ENCODE measurements around the gene C19orf18. TPM values are rescaled to one million over a fixed set of nuclear protein-coding genes. Genes with fewer than 3 reads are reported as not detected.
"Not testable (repeated sequence)": the region's sequence is repeated elsewhere in the genome, so short reads cannot be mapped to it uniquely, and the experiment has no call there.

The C19orf18 gene
- under 1 TPM; 0.33 to 0.46 TPM for total RNA-seq

DNA sequence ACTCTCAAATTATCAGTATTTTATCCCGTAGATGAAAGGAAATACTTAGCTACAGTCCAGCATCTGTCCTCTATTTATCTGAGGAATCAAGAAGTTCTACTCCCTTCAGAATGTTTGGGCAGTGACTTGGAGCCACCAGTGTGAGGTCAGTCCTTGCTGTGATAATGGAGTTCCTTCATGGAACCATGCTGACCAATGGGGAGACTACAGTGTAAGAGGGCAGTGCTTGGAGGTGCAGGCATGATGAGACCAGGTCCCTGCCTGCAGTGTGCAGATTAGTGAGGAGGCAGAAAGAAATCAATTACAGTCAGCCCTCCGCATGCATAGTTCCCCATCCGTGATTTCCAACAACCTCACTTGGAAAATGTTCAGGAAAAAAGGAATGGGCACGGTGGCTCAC is at the start of gene C19orf18:
Gene C19orf18, minus strand, starts transcription at position 101 of the 400 bp plus-strand sequence. CDS start 102 bp downstream, outside the sequence.
- H3K36me3 Mint-ChIP-seq (ENCODE audit: low read depth) = peaks cover 76% of the 10 kb centered on the region
- ChIA-PET POLR2A (no interaction called here), CTCF (no interaction called here)
- no peak within 1 kb of the TSS for H3K27ac Mint-ChIP-seq
- H3K4me1 Mint-ChIP-seq = no peaks in the 10 kb centered on the region
- no peak within 1 kb of the TSS for H3K4me3 Mint-ChIP-seq
- intact Hi-C loops (cut with DNase I, micrococcal nuclease) = no loop called here
- ATAC-seq = no peak
- peaks cover 62% of the 10 kb centered on the region for H3K9me3 Mint-ChIP-seq (ENCODE audit: low read depth)
- DNase-seq = no peak
- no peaks in the 10 kb centered on the region for H3K27me3 Mint-ChIP-seq

DNA sequence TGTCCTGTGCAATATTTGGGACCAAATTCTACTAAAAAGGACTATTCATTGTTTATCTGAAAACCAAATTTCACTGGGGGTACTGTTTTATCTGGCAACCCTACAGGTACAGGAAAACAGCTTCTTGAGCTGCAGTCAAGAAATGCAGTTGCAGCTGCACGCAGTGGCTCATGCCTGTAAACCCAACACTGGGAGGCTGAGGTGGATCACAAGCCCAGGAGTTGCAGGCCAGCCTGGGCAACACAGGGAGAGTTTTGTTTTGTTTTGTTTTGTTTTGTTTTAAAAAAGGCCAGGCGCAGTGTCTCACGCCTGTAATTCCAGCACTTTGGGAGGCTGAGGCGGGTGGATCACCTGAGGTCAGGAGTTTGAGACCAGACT is 47.9 kb upstream of the C19orf18 start:
- intact Hi-C loops (cut with DNase I, micrococcal nuclease) = loop anchor here (1.0 kb wide), 1 partner anchor 133 kb away; no protein-coding TSS in a partner anchor
- Mint-ChIP-seq H3K9me3 (ENCODE audit: low read depth) (peaks cover 27% of the 10 kb centered on the region), H3K4me1 (no peaks in the 10 kb centered on the region), H3K27ac (no peak overlapping the region), H3K27me3 (no peaks in the 10 kb centered on the region), H3K4me3 (no peak overlapping the region), H3K36me3 (ENCODE audit: low read depth) (peaks cover 6% of the 10 kb centered on the region)
- no peak for DNase-seq
- ATAC-seq = no peak
- CTCF ChIA-PET = interaction anchor here (0.9 to 1.0 kb wide), 2 partner anchors 28 to 83 kb away, joined by 3 to 4 read pairs; no protein-coding TSS in a partner anchor
- POLR2A ChIA-PET = no interaction called here

DNA sequence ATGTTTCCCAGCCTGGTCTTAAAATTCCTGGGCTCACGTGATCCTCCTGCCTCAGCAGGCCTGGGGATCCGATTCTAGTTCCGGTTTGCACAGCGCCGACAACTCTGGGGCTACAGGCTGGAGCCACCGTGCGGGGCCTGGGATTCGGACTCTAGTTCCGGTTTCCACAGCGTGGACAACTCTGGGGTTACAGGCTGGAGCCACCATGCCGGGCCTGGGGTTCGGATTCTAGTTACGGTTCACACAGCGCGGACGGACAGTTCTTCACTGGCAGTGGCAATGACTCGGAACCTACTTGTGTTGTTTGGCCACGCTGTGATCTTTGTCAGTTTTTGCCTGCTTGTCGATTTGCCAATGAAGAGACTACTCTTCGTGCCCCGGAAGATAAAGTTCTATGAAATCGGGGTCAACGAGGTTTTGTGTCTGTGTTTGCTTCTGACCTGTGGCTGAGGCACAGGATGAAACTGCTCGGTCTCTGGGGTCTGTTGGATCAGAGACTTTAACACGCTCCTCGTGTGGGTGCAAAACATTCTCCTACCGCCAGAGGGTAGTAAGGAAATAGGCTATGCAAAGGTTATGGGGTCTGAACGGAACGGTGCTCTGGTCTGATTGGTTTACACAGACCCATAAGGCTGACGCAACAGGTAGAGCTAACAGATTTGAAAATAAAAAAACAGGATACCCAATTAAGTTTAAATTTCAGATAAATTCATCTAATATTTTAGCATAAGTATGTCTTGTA is 47.4 kb upstream of the C19orf18 start:
- H3K4me1 Mint-ChIP-seq = no peaks in the 10 kb centered on the region
- CTCF ChIA-PET = interaction anchor here (0.7 to 1.0 kb wide), 4 partner anchors 28 to 463 kb away, joined by 3 to 4 read pairs (median 3); no protein-coding TSS in a partner anchor
- DNase-seq (peak; percentile 65), ATAC-seq (peak; percentile 95)
- H3K4me3 Mint-ChIP-seq = no peak overlapping the region
- no peak overlapping the region for H3K27ac Mint-ChIP-seq
- intact Hi-C loops (cut with DNase I, micrococcal nuclease) = loop anchor here (1.0 kb wide), 1 partner anchor 134 kb away; no protein-coding TSS in a partner anchor
- no peaks in the 10 kb centered on the region for H3K27me3 Mint-ChIP-seq
- H3K9me3 Mint-ChIP-seq (ENCODE audit: low read depth) = peaks cover 26% of the 10 kb centered on the region
- H3K36me3 Mint-ChIP-seq (ENCODE audit: low read depth) = peaks cover 6% of the 10 kb centered on the region
- POLR2A ChIA-PET = no interaction called here

- ATAC-seq = no peak
- intact Hi-C loops (cut with DNase I, micrococcal nuclease) = no loop called here
- Mint-ChIP-seq H3K27me3 (no peaks in the 10 kb centered on the region), H3K27ac (no peak overlapping the region), H3K9me3 (ENCODE audit: low read depth) (peaks cover 19% of the 10 kb centered on the region), H3K4me3 (no peak overlapping the region), H3K36me3 (ENCODE audit: low read depth) (peaks cover 8% of the 10 kb centered on the region), H3K4me1 (no peaks in the 10 kb centered on the region)
- DNase-seq = no peak
- CTCF ChIA-PET = no interaction called here
- POLR2A ChIA-PET = no interaction called here
These were observed 45.8 kb upstream of the C19orf18 start for GRCh38 chr19:58020129-58020528.

GRCh38 chr19:58014141-58014540 is 39.8 kb upstream of the C19orf18 start:
- DNase-seq (no peak), ATAC-seq (no peak)
- H3K4me3 Mint-ChIP-seq = no peak overlapping the region
- H3K9me3 Mint-ChIP-seq (ENCODE audit: low read depth) = peaks cover 20% of the 10 kb centered on the region
- intact Hi-C loops (cut with DNase I, micrococcal nuclease) = no loop called here
- no peaks in the 10 kb centered on the region for H3K4me1 Mint-ChIP-seq
- CTCF ChIA-PET = no interaction called here
- peaks cover 15% of the 10 kb centered on the region for H3K36me3 Mint-ChIP-seq (ENCODE audit: low read depth)
- no peaks in the 10 kb centered on the region for H3K27me3 Mint-ChIP-seq
- no peak overlapping the region for H3K27ac Mint-ChIP-seq
- POLR2A ChIA-PET = no interaction called here

DNA sequence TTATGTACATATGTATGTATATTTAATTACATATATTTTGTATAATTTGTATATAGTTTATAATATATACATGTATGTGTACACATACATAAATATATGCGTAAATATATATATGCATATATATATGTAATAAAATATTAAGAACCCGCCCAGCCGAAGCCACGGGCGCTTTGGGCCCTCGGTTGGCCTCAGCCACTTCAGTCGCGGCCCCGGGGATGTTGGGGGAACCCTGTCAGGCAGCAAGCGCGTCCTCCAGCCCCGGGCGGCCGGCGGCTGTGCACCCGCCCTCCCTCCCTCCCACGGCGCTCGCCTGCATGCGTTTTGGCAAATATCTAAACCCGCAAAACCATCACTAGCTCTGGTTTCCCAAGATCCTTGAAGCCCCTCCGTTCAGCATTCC is 36.2 kb upstream of the C19orf18 start:
- no peaks in the 10 kb centered on the region for H3K27me3 Mint-ChIP-seq
- POLR2A ChIA-PET = no interaction called here
- CTCF ChIA-PET = no interaction called here
- peaks cover 37% of the 10 kb centered on the region for H3K36me3 Mint-ChIP-seq (ENCODE audit: low read depth)
- no peaks in the 10 kb centered on the region for H3K4me1 Mint-ChIP-seq
- no peak overlapping the region for H3K4me3 Mint-ChIP-seq
- peaks cover 45% of the 10 kb centered on the region for H3K9me3 Mint-ChIP-seq (ENCODE audit: low read depth)
- no peak overlapping the region for H3K27ac Mint-ChIP-seq
- ATAC-seq (no peak), DNase-seq (no peak)
- intact Hi-C loops (cut with DNase I, micrococcal nuclease) = no loop called here

GRCh38 chr19:58009666-58010301 is 35.5 kb upstream of the C19orf18 start:
- DNase-seq = peak; percentile 86
- ChIA-PET CTCF (interaction anchor here (0.6 kb wide), 1 partner anchor 370 kb away, joined by 3 read pairs; no protein-coding TSS in a partner anchor), POLR2A (no interaction called here)
- ATAC-seq = peak; percentile 97
- Mint-ChIP-seq H3K27me3 (no peaks in the 10 kb centered on the region), H3K27ac (peak overlapping the region; percentile 55), H3K36me3 (ENCODE audit: low read depth) (peaks cover 44% of the 10 kb centered on the region), H3K4me3 (peak overlapping the region; percentile 67), H3K9me3 (ENCODE audit: low read depth) (peaks cover 50% of the 10 kb centered on the region), H3K4me1 (peaks cover under 1% of the 10 kb centered on the region)
- intact Hi-C loops (cut with DNase I, micrococcal nuclease) = no loop called here

GRCh38 chr19:58009301-58009665 is 34.9 kb upstream of the C19orf18 start:
- intact Hi-C loops (cut with DNase I, micrococcal nuclease) = no loop called here
- peak; percentile 28 for ATAC-seq
- Mint-ChIP-seq H3K27me3 (no peaks in the 10 kb centered on the region), H3K9me3 (ENCODE audit: low read depth) (peaks cover 55% of the 10 kb centered on the region), H3K4me1 (peaks cover 5% of the 10 kb centered on the region), H3K36me3 (ENCODE audit: low read depth) (peaks cover 49% of the 10 kb centered on the region), H3K27ac (no peak overlapping the region), H3K4me3 (peak overlapping the region; percentile 67)
- CTCF ChIA-PET = interaction anchor here (0.6 kb wide), 1 partner anchor 370 kb away, joined by 3 read pairs; no protein-coding TSS in a partner anchor
- no peak for DNase-seq
- POLR2A ChIA-PET = no interaction called here

- POLR2A ChIA-PET; H3K27ac Mint-ChIP-seq; H3K4me1 Mint-ChIP-seq; ATAC-seq; H3K27me3 Mint-ChIP-seq; DNase-seq; intact Hi-C loops (cut with DNase I, micrococcal nuclease): not testable (repeated sequence)
- Mint-ChIP-seq H3K4me3 (peak overlapping the region; percentile 67), H3K36me3 (ENCODE audit: low read depth) (peaks cover 53% of the 10 kb centered on the region), H3K9me3 (ENCODE audit: low read depth) (peaks cover 59% of the 10 kb centered on the region)
- CTCF ChIA-PET = interaction anchor here (0.5 to 0.6 kb wide), 3 partner anchors 13 to 369 kb away, joined by 3 to 4 read pairs (median 3); no protein-coding TSS in a partner anchor
These were observed 34.5 kb upstream of the C19orf18 start for GRCh38 chr19:58008877-58009276.

GRCh38 chr19:58007285-58007684 is 33.0 kb upstream of the C19orf18 start:
- peaks cover 53% of the 10 kb centered on the region for H3K9me3 Mint-ChIP-seq (ENCODE audit: low read depth)
- no peak overlapping the region for H3K4me3 Mint-ChIP-seq
- no peaks in the 10 kb centered on the region for H3K27me3 Mint-ChIP-seq
- no peak overlapping the region for H3K27ac Mint-ChIP-seq
- H3K36me3 Mint-ChIP-seq (ENCODE audit: low read depth) = peaks cover 65% of the 10 kb centered on the region
- ChIA-PET POLR2A (no interaction called here), CTCF (interaction anchor here (0.6 to 0.7 kb wide), 2 partner anchors 108 to 630 kb away, joined by 3 read pairs; no protein-coding TSS in a partner anchor)
- DNase-seq = no peak
- intact Hi-C loops (cut with DNase I, micrococcal nuclease) = no loop called here
- H3K4me1 Mint-ChIP-seq = peaks cover 17% of the 10 kb centered on the region
- ATAC-seq = no peak

- ChIA-PET POLR2A (no interaction called here), CTCF (interaction anchor here (0.6 to 2.7 kb wide), 5 partner anchors 11 to 1378 kb away, joined by 3 to 5 read pairs (median 3); partner anchors contain the start of gene ZNF551)
- H3K36me3 Mint-ChIP-seq (ENCODE audit: low read depth) = peaks cover 87% of the 10 kb centered on the region
- no peaks in the 10 kb centered on the region for H3K27me3 Mint-ChIP-seq
- peaks cover 53% of the 10 kb centered on the region for H3K9me3 Mint-ChIP-seq (ENCODE audit: low read depth)
- H3K27ac Mint-ChIP-seq = peak overlapping the region; percentile 86
- no peak for DNase-seq
- H3K4me3 Mint-ChIP-seq = peak overlapping the region; percentile 80
- no peak for ATAC-seq
- peaks cover 29% of the 10 kb centered on the region for H3K4me1 Mint-ChIP-seq
- intact Hi-C loops (cut with DNase I, micrococcal nuclease) = loop anchor here in 1 of 2 experiments (5.0 kb wide), 1 partner anchor 276 kb away; the partner anchor contains the start of gene ZNF671
These were observed 29.0 kb upstream of the C19orf18 start for GRCh38 chr19:58003174-58003828.

Measured in activated CD4-positive, alpha-beta T cell treated with anti-CD3 and anti-CD28 coated beads for 36 hours (primary cell).